Transverse colon (tissue), 4 donors: ENCODE data around the gene NNAT. TPM values are rescaled to one million over a fixed set of nuclear protein-coding genes. Genes with fewer than 3 reads are reported as not detected.
A peak's percentile ranks its signal among the peaks of the same experiment; 100 is the strongest.

Source experiments
- DNase-seq: peaks from one replicate; pipeline ENCODE4 v3.0.0-alpha.2; 2019
- H3K27ac ChIP-seq, 4 donors: fragments of 200-600 bp; sonication (generic); 2 replicates each; pipeline ENCODE4 v1.5.1; 2016 to 2018; ENCODE audit warnings: inconsistent platforms in 4 of 4
- H3K27me3 ChIP-seq: fragments of 200-600 bp; sonication (generic); 2 replicates; pipeline ENCODE4 v1.5.1; 2017; ENCODE audit warnings: inconsistent platforms
- H3K36me3 ChIP-seq, 4 donors: fragments of 200-600 bp; sonication (generic); 2 replicates each; pipeline ENCODE4 v1.5.1; 2017 to 2019; ENCODE audit warnings: inconsistent platforms in 4 of 4
- H3K4me1 ChIP-seq, 4 donors: fragments of 200-600 bp; sonication (generic); 2 replicates each; pipeline ENCODE4 v1.5.1; 2017 to 2020; ENCODE audit warnings: inconsistent platforms in 4 of 4
- H3K4me3 ChIP-seq, 4 donors: fragments of 200-600 bp; sonication (generic); 1 replicate in 1 of 4; 2 replicates in 3 of 4; pipeline versions ENCODE4 v1.5.1 to v1.6.1; 2017 to 2019; ENCODE audit warnings: inconsistent platforms in 4 of 4
- H3K9me3 ChIP-seq, 2 donors: fragments of 200-600 bp; sonication (generic); 2 replicates each; pipeline ENCODE4 v1.5.1; 2017 to 2019; ENCODE audit warnings: inconsistent platforms in 2 of 2
- CTCF ChIP-seq, 5 experiments: fragments of 200-600 bp in 3 of 5; fragments of 450-650 bp in 2 of 5; sonication (generic) in 3 of 5; IDR thresholded peaks; 1 replicate in 2 of 5; 2 replicates in 3 of 5; pipeline ENCODE4 v1.5.1; 2016 to 2017; ENCODE audit warnings: antibody characterized with exemption in 5 of 5, inconsistent platforms in 3 of 5, mild to moderate bottlenecking in 2 of 5, moderate library complexity in 1 of 5
- EP300 ChIP-seq: sonication (generic); formaldehyde crosslinking; IDR thresholded peaks from one replicate; pipeline ENCODE4 v1.6.1; 2017; ENCODE audit warnings: antibody characterized with exemption, low read depth
- POLR2A ChIP-seq: fragments of 450-650 bp; IDR thresholded peaks from one replicate; pipeline ENCODE4 v1.6.1; 2016; ENCODE audit warnings: antibody characterized with exemption, mild to moderate bottlenecking, moderate library complexity
- POLR2AphosphoS5 ChIP-seq, 3 donors: sonication (generic); formaldehyde crosslinking; IDR thresholded peaks; one replicate each; pipeline ENCODE4 v1.6.1; 2016; ENCODE audit warnings: antibody characterized with exemption in 3 of 3
- WGBS, 2 donors: methylation state at CpG; one replicate each; pipeline ENCODE4 v1.1.5; 2018; ENCODE audit warnings: low coverage in 1 of 2; 5-methylcytosine and 5-hydroxymethylcytosine counted together
- in situ Hi-C, 4 donors: fragments of 200-750 bp; cut with MboI; loops; one replicate each; pipeline versions ENCODE4 v1.15.0 to v1.15.1; 2017; ENCODE audit warnings: low sequenced_read_pairs in 3 of 4, low pct_ligation_motif_present in 1 of 4, low pct_unique_long_range_greater_than_20kb in 1 of 4
- intact Hi-C: fragments of 100-400 bp; cut with DNase I; formaldehyde crosslinking; loops from one replicate; pipeline ENCODE4 v1.15.1; 2023; ENCODE audit warnings: low total_unique reads
- total RNA-seq, 4 donors: library from RNA; depleted of rRNA; stranded (reverse); fragments of >200 nt; gene quantifications; one replicate each; pipeline ENCODE4 v1.1.0, GENCODE V29; 2016

NNAT gene
- total RNA-seq, 4 donors from 2014 or later, result 11.3 to 33.0 (median 14.3) TPM

- H3K4me1 ChIP-seq, result peaks cover 19 to 85% (median 59%) of the 10 kb centered on the region in 4 donors
- peak overlapping the region; percentile 64 to 93 (median 77) for H3K27ac ChIP-seq
- no peak for TF ChIP-seq EP300
- no peak for TF ChIP-seq POLR2A
- no peak for TF ChIP-seq POLR2AphosphoS5 (IDR thresholded peaks at IDR 0.05)
- TF ChIP-seq CTCF (IDR thresholded peaks at IDR 0.05), result no peak
- no peak for DNase-seq
- peaks cover 0 to 6% (median 0%) of the 10 kb centered on the region in 4 donors for H3K36me3 ChIP-seq
- intact Hi-C loops, result loop anchor here (10.0 kb wide), 1 partner anchor 316 kb away; no protein-coding TSS in a partner anchor
- WGBS, 2 donors, result 90 to 91% methylated on average over 14 to 24 of the region's 24 CpGs
- H3K27me3 ChIP-seq, result no peaks in the 10 kb centered on the region
- H3K9me3 ChIP-seq, result no peaks in the 10 kb centered on the region
- in situ Hi-C loops, result no loop called here
- H3K4me3 ChIP-seq, result no peak overlapping the region
Measured at GRCh38 chr20:37520419-37520955, 563 bp upstream of the NNAT start.

- DNase-seq, result peak; percentile 68
- H3K27me3 ChIP-seq, result no peaks in the 10 kb centered on the region
- H3K9me3 ChIP-seq, result no peaks in the 10 kb centered on the region
- in situ Hi-C loops, result no loop called here
- intact Hi-C loops, result loop anchor here (10.0 kb wide), 1 partner anchor 318 kb away; no protein-coding TSS in a partner anchor
- WGBS, 2 donors, result 24 to 81% methylated on average over 3 to 34 of the region's 36 CpGs
- peaks cover 0 to 4% (median 0%) of the 10 kb centered on the region in 4 donors for H3K36me3 ChIP-seq
- H3K4me1 ChIP-seq, result peaks cover 23 to 80% (median 62%) of the 10 kb centered on the region in 4 donors
- TF ChIP-seq POLR2AphosphoS5 (IDR thresholded peaks at IDR 0.05), result no peak
- TF ChIP-seq EP300, result no peak
- TF ChIP-seq POLR2A, result no peak
- no peak for TF ChIP-seq CTCF (IDR thresholded peaks at IDR 0.05)
- peak overlapping the region; percentile 92 to 99 (median 94) for H3K27ac ChIP-seq
- H3K4me3 ChIP-seq, result peak overlapping the region in 1 of 4 donors; percentile 31
Measured at GRCh38 chr20:37522260-37523011, 1.4 kb downstream of the NNAT start.

GRCh38 chr20:37523012-37523391 lies 2.0 kb downstream of the NNAT start:
- Histone ChIP-seq H3K27ac (peak overlapping the region; percentile 92 to 99 (median 94)), H3K9me3 (no peaks in the 10 kb centered on the region), H3K4me1 (peaks cover 22 to 74% (median 57%) of the 10 kb centered on the region in 4 donors), H3K27me3 (no peaks in the 10 kb centered on the region), H3K36me3 (no peaks in the 10 kb centered on the region), H3K4me3 (no peak overlapping the region)
- intact Hi-C loops, result loop anchor here (10.0 kb wide), 1 partner anchor 318 kb away; no protein-coding TSS in a partner anchor
- TF ChIP-seq POLR2AphosphoS5 (IDR thresholded peaks at IDR 0.05), result no peak
- no peak for DNase-seq
- in situ Hi-C loops, result no loop called here
- WGBS, 2 donors, result 83% methylated on average over 4 to 13 of the region's 13 CpGs

- TF ChIP-seq CTCF (IDR thresholded peaks at IDR 0.05) (no peak), POLR2A (no peak), POLR2AphosphoS5 (IDR thresholded peaks at IDR 0.05) (peak in 2 of 3 donors; percentile 33 to 52)
- peak overlapping the region; percentile 92 to 99 (median 94) for H3K27ac ChIP-seq
- no peak overlapping the region for H3K4me3 ChIP-seq
Measured at GRCh38 chr20:37523911-37524700, 3.1 kb downstream of the NNAT start.

More at GRCh38 chr20:37523911-37524700, 3.1 kb downstream of the NNAT start:
- intact Hi-C loops, result loop anchor here (10.0 kb wide), 1 partner anchor 319 kb away; no protein-coding TSS in a partner anchor
- H3K4me1 ChIP-seq, result peaks cover 22 to 73% (median 61%) of the 10 kb centered on the region in 4 donors
- DNase-seq, result peak; percentile 64
- no peaks in the 10 kb centered on the region for H3K36me3 ChIP-seq
- 66 to 100% methylated on average over 2 to 10 of the region's 10 CpGs for WGBS, 2 donors
- H3K27me3 ChIP-seq, result no peaks in the 10 kb centered on the region
- no peaks in the 10 kb centered on the region for H3K9me3 ChIP-seq
- in situ Hi-C loops, result no loop called here
